Fibroblast of peridontal ligament (primary cell): ENCODE measurements around the gene MIPEP.
A peak's percentile ranks its signal among the peaks of the same experiment; 100 is the strongest.

ENCODE experiments used
- DNase-seq: peaks from one replicate; pipeline ENCODE4 v3.0.0-alpha.2; 2010; ENCODE audit errors: extremely low read depth

MIPEP gene

GRCh38 chr13:23715092-23715761, 174.0 kb downstream of the MIPEP start:
- no peak for DNase-seq

GRCh38 chr13:23714672-23715071, 174.5 kb downstream of the MIPEP start:
- DNase-seq: no peak

- DNase-seq: no peak
Measured at GRCh38 chr13:23711355-23711754, 177.8 kb downstream of the MIPEP start.

GRCh38 chr13:23710366-23710765, 178.8 kb downstream of the MIPEP start:
- peak; percentile 61 for DNase-seq

- DNase-seq: peak; percentile 67
Measured at GRCh38 chr13:23709536-23709935, 179.7 kb downstream of the MIPEP start.

GRCh38 chr13:23707674-23708073, 181.5 kb downstream of the MIPEP start:
- DNase-seq: peak; percentile 60

- peak; percentile 72 for DNase-seq
Measured at GRCh38 chr13:23705583-23705982, 183.6 kb downstream of the MIPEP start.

GRCh38 chr13:23703246-23703860, 185.8 kb downstream of the MIPEP start:
- DNase-seq: peak; percentile 56

- DNase-seq: peak; percentile 100
Measured at GRCh38 chr13:23701636-23702035, 187.6 kb downstream of the MIPEP start.

- no peak for DNase-seq
Measured at GRCh38 chr13:23701186-23701585, 188.0 kb downstream of the MIPEP start.

GRCh38 chr13:23699271-23699670, 189.9 kb downstream of the MIPEP start:
- DNase-seq: peak; percentile 67

GRCh38 chr13:23697772-23698313, 191.4 kb downstream of the MIPEP start:
- no peak for DNase-seq

GRCh38 chr13:23696610-23697009, 192.6 kb downstream of the MIPEP start:
- no peak for DNase-seq

- DNase-seq: no peak
Measured at GRCh38 chr13:23695711-23696464, 193.3 kb downstream of the MIPEP start.

- DNase-seq: no peak
Measured at GRCh38 chr13:23695196-23695595, 194.0 kb downstream of the MIPEP start.

- DNase-seq: no peak
Measured at GRCh38 chr13:23692816-23693215, 196.4 kb downstream of the MIPEP start.

GRCh38 chr13:23690668-23691067, 198.5 kb downstream of the MIPEP start:
- no peak for DNase-seq

- no peak for DNase-seq
Measured at GRCh38 chr13:23688336-23688735, 200.9 kb downstream of the MIPEP start.

GRCh38 chr13:23687614-23688013, 201.6 kb downstream of the MIPEP start:
- DNase-seq: no peak

GRCh38 chr13:23686948-23687347, 202.3 kb downstream of the MIPEP start:
- peak; percentile 52 for DNase-seq

- no peak for DNase-seq
Measured at GRCh38 chr13:23685416-23685815, 203.8 kb downstream of the MIPEP start.

- DNase-seq: no peak
Measured at GRCh38 chr13:23684647-23685046, 204.6 kb downstream of the MIPEP start.

GRCh38 chr13:23683084-23683483, 206.1 kb downstream of the MIPEP start:
- DNase-seq: no peak
